Choroid plexus epithelial cell (primary cell): ENCODE results near the gene HOMER3.
"Not testable (repeated sequence)": the region's sequence is repeated elsewhere in the genome, so short reads cannot be mapped to it uniquely, and the experiment has no call there.

Experiments used
- DNase-seq: peaks from one replicate; pipeline ENCODE4 v3.0.0-alpha.2; 2010; ENCODE audit warnings: low read depth
- H3K4me3 ChIP-seq: 2 replicates; pipeline ENCODE4 v1.5.1; 2011; ENCODE audit warnings: low read depth, mild to moderate bottlenecking, control low read depth, low read length, moderate library complexity
- TF ChIP-seq, protein P1 (sequence below): conservative IDR thresholded peaks from 2 replicates; pipeline ENCODE4 v1.5.1; 2011; ENCODE audit warnings: low read depth, mild to moderate bottlenecking, control low read depth, inconsistent platforms, low read length, moderate library complexity

The HOMER3 gene

DNA sequence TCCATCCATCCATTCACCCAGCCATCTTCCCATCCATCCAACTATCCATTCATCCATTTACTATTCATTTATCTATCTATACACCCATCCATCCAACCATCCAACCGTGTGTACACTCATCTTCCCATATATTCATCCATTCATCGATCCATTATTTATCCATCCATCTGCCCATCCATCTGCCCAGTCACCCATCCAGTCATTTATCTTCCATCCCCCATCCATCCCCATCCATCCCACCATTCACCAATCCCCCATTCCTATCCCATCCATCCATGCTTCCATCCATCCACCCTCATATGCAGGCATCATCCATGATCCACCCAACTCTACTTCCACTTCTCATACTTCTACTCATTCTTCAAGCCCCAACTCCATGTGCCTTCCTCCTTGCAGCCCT, 14.0 kb upstream of the HOMER3 start:
- DNase-seq = no peak
- H3K4me3 ChIP-seq = no peak overlapping the region
- TF ChIP-seq, protein P1, sequence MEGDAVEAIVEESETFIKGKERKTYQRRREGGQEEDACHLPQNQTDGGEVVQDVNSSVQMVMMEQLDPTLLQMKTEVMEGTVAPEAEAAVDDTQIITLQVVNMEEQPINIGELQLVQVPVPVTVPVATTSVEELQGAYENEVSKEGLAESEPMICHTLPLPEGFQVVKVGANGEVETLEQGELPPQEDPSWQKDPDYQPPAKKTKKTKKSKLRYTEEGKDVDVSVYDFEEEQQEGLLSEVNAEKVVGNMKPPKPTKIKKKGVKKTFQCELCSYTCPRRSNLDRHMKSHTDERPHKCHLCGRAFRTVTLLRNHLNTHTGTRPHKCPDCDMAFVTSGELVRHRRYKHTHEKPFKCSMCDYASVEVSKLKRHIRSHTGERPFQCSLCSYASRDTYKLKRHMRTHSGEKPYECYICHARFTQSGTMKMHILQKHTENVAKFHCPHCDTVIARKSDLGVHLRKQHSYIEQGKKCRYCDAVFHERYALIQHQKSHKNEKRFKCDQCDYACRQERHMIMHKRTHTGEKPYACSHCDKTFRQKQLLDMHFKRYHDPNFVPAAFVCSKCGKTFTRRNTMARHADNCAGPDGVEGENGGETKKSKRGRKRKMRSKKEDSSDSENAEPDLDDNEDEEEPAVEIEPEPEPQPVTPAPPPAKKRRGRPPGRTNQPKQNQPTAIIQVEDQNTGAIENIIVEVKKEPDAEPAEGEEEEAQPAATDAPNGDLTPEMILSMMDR = no peak

DNA sequence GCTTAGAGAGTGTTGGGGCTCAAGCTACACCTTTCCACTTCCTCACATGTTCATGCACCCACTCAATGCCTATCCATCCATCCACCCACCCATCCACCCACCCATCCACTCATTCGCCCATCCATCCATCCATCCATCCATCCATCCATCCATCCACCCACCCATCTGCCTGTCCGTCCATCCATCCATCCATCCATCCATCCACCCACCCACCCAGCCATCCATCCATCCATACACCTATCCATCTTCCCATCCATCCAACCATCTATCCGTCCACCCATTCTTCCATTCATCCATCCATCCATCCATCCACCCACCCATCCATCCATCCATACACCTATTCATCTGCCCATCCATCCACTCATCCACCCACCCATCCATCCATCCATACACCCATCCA, 13.1 kb upstream of the HOMER3 start:
- H3K4me3 ChIP-seq = no peak overlapping the region
- no peak for DNase-seq
- TF ChIP-seq, protein P1 = no peak

- DNase-seq, H3K4me3 ChIP-seq: not testable (repeated sequence)
Observed at GRCh38 chr19:18952364-18953003, 11.5 kb upstream of the HOMER3 start.

DNA sequence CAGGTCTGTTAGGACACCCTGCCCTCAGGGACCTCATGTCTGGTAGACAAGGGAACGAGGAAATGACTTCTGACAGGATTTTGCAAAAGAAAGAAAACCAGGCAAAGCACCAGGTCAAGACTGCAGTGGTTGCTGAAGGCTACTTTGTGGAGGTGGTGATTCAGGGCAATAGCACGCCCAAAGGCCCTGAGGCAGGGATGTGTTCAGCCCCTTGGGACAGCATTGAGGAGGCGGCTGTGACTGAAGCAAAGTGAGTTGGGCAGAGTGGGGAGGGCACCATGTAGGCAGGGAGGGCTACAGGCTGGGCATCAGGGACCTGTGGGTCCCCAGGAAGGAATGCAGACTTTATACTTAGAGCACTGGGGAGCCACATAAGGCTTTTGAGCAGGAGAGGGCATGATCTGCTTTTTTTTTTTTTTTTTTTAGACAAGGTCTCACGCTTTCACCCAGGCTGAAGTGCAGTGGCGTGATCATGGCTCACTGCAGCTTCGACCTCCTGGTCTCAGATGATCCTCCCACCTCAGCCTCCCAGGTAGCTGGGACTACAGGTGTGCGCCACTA, 10.8 kb upstream of the HOMER3 start:
- H3K4me3 ChIP-seq = no peak overlapping the region
- DNase-seq = no peak
- TF ChIP-seq, protein P1 = no peak

DNA sequence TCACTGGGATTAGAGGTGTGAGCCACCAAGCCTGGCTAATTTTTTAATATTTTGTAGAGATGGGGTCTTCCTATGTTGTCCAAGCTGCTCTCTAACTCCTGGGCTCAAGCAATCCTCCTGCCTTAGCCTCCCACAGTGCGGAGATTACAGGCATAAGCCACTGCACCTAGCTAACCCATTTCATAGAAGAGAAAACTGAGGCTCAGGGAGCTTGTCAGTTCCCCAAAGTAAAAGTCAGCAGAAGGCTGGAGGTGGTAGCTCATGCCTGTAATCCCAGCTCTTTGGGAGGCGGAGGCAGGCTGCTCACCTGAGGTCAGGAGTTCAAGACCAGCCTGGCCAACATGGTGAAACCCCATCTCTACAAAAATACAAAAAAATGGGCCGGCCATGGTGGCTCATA, 8.8 kb upstream of the HOMER3 start:
- TF ChIP-seq, protein P1 = no peak
- no peak overlapping the region for H3K4me3 ChIP-seq
- DNase-seq = no peak

- H3K4me3 ChIP-seq = no peak overlapping the region
- TF ChIP-seq, protein P1 = no peak
- no peak for DNase-seq
Observed at GRCh38 chr19:18948976-18949356, 7.9 kb upstream of the HOMER3 start.

DNA sequence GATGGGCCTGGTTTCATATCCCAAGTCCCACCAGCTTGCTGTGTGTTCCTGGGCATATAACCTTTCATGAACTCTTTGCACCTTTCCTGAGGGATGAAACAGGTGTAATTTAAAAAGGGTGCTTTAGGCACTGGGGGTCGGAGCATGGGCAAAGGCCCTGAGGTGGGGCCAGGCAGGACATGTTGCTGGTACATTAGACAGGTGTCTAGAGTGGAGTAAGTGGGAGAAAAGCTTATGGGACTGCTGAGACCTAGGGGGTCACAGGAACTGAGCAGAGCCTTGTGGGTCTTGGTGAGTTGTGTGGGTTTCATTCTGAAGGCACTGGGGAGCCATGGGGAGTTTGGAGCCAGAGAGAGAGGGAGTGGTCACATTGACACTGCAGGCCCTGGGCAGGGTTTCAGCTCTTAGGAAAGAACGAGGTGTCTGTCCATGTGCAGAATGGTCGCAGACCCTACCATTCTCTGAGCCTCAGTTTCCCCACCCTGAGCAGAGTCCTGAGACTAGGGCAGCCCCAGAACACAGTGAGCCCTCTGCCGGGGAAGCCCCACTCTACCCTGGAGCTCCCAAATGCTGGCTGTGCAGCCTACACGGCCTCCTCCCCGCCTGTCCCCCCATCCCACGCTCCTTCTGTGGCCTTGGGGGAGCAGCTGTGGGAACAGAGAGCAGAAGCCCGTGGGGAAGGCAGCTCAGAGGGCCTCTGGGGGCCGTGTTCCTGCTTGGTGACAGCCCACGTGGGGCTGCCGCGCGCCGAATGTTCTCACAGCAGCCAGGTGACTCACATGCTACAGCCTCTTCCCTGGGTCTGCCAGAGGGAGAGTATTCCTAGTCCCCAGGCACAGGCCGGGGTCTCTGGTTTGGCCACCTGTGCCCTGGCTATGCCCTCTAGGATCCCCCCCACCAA, 7.3 kb upstream of the HOMER3 start:
- TF ChIP-seq, protein P1 = no peak
- H3K4me3 ChIP-seq = no peak overlapping the region

More for the DNA sequence above, 7.3 kb upstream of the HOMER3 start:
- no peak for DNase-seq
